IPS DF 4.7 (cell line): ENCODE data around the gene CHAMP1.

Experiments
- DNase-seq: peaks from one replicate; pipeline ENCODE4 v3.0.0-alpha.2; 2013; ENCODE audit warnings: low spot score; ENCODE audit errors: extremely low read depth

Gene CHAMP1

GRCh38 chr13:114298866-114299265 lies 15.4 kb upstream of the CHAMP1 start:
- no peak for DNase-seq

GRCh38 chr13:114299604-114300305 lies 14.5 kb upstream of the CHAMP1 start:
- no peak for DNase-seq

GRCh38 chr13:114303700-114304327 lies 10.5 kb upstream of the CHAMP1 start:
- DNase-seq: no peak

GRCh38 chr13:114304346-114305034 lies 9.8 kb upstream of the CHAMP1 start:
- no peak for DNase-seq

GRCh38 chr13:114309086-114309485 lies 5.2 kb upstream of the CHAMP1 start:
- DNase-seq: no peak

- DNase-seq: no peak
These were observed 4.4 kb upstream of the CHAMP1 start for GRCh38 chr13:114309806-114310410.

- no peak for DNase-seq
These were observed 3.3 kb upstream of the CHAMP1 start for GRCh38 chr13:114310956-114311355.

- DNase-seq: no peak
These were observed 2.9 kb upstream of the CHAMP1 start for GRCh38 chr13:114311387-114311786.

- DNase-seq: no peak
These were observed 2.4 kb upstream of the CHAMP1 start for GRCh38 chr13:114311908-114312307.

- DNase-seq: no peak
These were observed 1.0 kb upstream of the CHAMP1 start for GRCh38 chr13:114313061-114313860.

GRCh38 chr13:114315074-114315785 lies 927 bp downstream of the CHAMP1 start:
- no peak for DNase-seq

- no peak for DNase-seq
These were observed 4.3 kb downstream of the CHAMP1 start for GRCh38 chr13:114318624-114319023.

GRCh38 chr13:114319441-114319913 lies 5.2 kb downstream of the CHAMP1 start:
- no peak for DNase-seq

GRCh38 chr13:114320065-114320464 lies 5.8 kb downstream of the CHAMP1 start:
- no peak for DNase-seq

- no peak for DNase-seq
These were observed 7.0 kb downstream of the CHAMP1 start for GRCh38 chr13:114321256-114321655.

GRCh38 chr13:114323349-114323748 lies 9.0 kb downstream of the CHAMP1 start:
- no peak for DNase-seq

GRCh38 chr13:114324334-114324733 lies 10.0 kb downstream of the CHAMP1 start:
- DNase-seq: no peak

GRCh38 chr13:114325729-114326128 lies 11.4 kb downstream of the CHAMP1 start:
- no peak for DNase-seq

- DNase-seq: no peak
These were observed 13.7 kb downstream of the CHAMP1 start for GRCh38 chr13:114328034-114328433.

- no peak for DNase-seq
These were observed 14.3 kb downstream of the CHAMP1 start for GRCh38 chr13:114328595-114328994.

GRCh38 chr13:114330086-114330485 lies 15.8 kb downstream of the CHAMP1 start:
- DNase-seq: no peak
